ENCODE data around the gene TMTC4.

TMTC4 gene

DNA sequence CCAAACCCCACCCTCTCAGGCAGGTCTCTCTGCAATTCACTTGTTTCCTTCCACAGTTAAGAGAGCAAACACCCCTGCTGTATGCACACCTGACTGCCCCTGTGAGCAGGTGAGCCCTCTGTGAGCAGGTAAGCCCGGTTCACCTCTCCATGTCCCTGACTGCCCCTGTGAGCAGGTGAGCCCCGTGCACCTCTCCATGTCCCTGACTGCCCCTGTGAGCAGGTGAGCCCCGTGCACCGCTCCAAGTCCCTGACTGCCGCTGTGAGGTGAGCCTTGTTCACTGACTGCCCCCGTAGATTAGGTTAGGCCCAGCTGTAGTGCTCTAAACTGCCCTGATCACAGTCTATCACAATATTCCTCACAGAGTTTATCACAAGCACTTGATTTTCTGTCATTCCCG lies 29.2 kb downstream of the TMTC4 start:
- Histone ChIP-seq H3K9me3 (replicated peaks; ENCODE audit: low read length) (no peaks in the 10 kb centered on the region), H3K4me2 (ENCODE audit: low read length) (no peak overlapping the region), H3K4me3 (ENCODE audit: low read length) (no peak overlapping the region), H3K4me1 (ENCODE audit: control insufficient read depth, insufficient read depth, low read length) (no peaks in the 10 kb centered on the region), H3K36me3 (ENCODE audit: insufficient read depth, low read length) (no peaks in the 10 kb centered on the region), H3K9ac (ENCODE audit: low read depth, low read length) (no peak overlapping the region), H3K27me3 (ENCODE audit: control insufficient read depth, insufficient read depth, low read length) (no peaks in the 10 kb centered on the region)

DNA sequence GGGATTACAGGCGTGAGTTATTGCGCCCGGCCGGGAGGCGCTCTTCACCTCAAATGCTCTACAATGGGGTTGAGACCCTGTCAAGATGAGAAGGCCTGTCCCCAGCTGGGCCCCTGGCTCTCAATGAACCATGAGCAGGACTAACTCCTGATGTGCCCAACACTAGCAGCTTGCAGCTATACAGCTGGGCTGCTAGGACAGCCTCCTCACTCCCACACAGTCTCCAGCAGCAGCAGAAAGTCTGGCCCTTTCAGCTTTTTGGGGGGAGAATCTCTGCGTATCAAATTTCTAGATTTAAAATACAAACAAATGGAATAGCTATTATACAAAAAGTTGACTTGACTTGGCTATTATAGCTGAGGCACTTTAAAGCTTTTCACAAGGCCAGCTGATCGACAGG lies 30.2 kb downstream of the TMTC4 start:
- H3K4me1 ChIP-seq (ENCODE audit: control insufficient read depth, insufficient read depth, low read length) = no peaks in the 10 kb centered on the region
- no peak overlapping the region for H3K9ac ChIP-seq (ENCODE audit: low read depth, low read length)
- H3K4me3 ChIP-seq (ENCODE audit: low read length) = no peak overlapping the region
- H3K36me3 ChIP-seq (ENCODE audit: insufficient read depth, low read length) = no peaks in the 10 kb centered on the region
- H3K27me3 ChIP-seq (ENCODE audit: control insufficient read depth, insufficient read depth, low read length) = no peaks in the 10 kb centered on the region
- no peaks in the 10 kb centered on the region for H3K9me3 ChIP-seq (replicated peaks; ENCODE audit: low read length)
- no peak overlapping the region for H3K4me2 ChIP-seq (ENCODE audit: low read length)

DNA sequence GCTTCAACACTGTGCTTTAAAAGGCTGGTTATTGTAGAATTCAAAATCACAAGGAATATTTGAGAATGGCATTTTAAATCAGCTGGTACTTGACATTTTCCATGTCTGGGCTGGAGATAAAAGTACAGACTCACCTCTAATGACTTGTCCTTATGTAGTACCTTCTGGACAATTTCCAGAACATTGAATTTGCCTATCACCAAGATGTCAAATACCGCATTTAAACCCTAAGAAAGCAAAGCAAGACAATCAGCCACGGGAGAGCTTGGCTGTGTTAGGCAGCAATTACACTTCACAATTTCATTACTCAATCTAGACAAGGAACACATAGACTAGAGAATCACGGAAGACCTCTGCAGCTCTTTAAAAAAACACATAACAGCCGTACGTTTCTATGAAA lies 36.8 kb downstream of the TMTC4 start:
- Histone ChIP-seq H3K36me3 (ENCODE audit: insufficient read depth, low read length) (peaks cover 4% of the 10 kb centered on the region), H3K9me3 (replicated peaks; ENCODE audit: low read length) (no peaks in the 10 kb centered on the region), H3K4me3 (ENCODE audit: low read length) (no peak overlapping the region), H3K27me3 (ENCODE audit: control insufficient read depth, insufficient read depth, low read length) (no peaks in the 10 kb centered on the region), H3K4me2 (ENCODE audit: low read length) (no peak overlapping the region), H3K4me1 (ENCODE audit: control insufficient read depth, insufficient read depth, low read length) (no peaks in the 10 kb centered on the region), H3K9ac (ENCODE audit: low read depth, low read length) (no peak overlapping the region)

DNA sequence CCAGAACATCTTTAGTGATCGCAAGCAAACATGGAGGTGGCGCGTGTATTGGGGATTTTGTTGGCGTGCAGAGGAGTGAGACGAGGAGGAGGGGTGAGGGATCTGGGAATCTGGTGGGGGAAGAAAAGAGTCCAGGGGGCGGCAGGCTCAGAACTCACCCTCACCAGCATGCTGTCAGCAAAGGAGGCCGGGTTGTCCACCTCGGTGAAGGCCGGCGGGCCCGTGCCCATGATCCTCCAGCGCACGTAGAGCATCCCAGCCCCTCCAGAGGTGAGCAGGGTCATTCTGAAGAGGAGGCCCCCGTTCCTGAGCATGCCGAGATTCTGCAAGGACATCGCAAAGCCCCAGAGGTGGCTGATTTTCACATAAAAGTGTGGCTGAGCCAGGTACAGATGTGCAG lies 37.2 kb downstream of the TMTC4 start:
- H3K4me3 ChIP-seq (ENCODE audit: low read length) = no peak overlapping the region
- no peaks in the 10 kb centered on the region for H3K9me3 ChIP-seq (replicated peaks; ENCODE audit: low read length)
- no peak overlapping the region for H3K4me2 ChIP-seq (ENCODE audit: low read length)
- no peak overlapping the region for H3K9ac ChIP-seq (ENCODE audit: low read depth, low read length)
- no peaks in the 10 kb centered on the region for H3K27me3 ChIP-seq (ENCODE audit: control insufficient read depth, insufficient read depth, low read length)
- no peaks in the 10 kb centered on the region for H3K4me1 ChIP-seq (ENCODE audit: control insufficient read depth, insufficient read depth, low read length)
- peaks cover 4% of the 10 kb centered on the region for H3K36me3 ChIP-seq (ENCODE audit: insufficient read depth, low read length)

DNA sequence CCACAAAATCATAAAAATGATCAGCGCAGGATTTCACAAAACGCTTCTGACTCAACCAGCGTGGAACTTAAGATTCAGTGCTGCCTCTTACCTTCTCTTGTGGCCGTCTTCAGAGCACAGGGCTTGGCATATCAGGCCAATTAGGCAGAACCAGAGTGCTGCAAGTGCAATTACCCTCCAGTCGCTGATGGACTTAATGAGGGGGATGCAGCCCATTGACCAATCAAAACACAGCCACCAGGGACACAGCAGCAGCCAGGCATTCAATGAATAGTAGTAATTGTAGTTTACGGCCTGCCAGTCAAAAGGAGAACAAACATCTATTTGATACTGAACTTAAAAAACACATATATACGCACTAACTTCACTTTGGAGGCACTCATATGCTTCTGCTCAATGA lies 38.2 kb downstream of the TMTC4 start:
- H3K27me3 ChIP-seq (ENCODE audit: control insufficient read depth, insufficient read depth, low read length) = no peaks in the 10 kb centered on the region
- no peaks in the 10 kb centered on the region for H3K4me1 ChIP-seq (ENCODE audit: control insufficient read depth, insufficient read depth, low read length)
- no peak overlapping the region for H3K9ac ChIP-seq (ENCODE audit: low read depth, low read length)
- H3K4me3 ChIP-seq (ENCODE audit: low read length) = no peak overlapping the region
- H3K4me2 ChIP-seq (ENCODE audit: low read length) = no peak overlapping the region
- H3K36me3 ChIP-seq (ENCODE audit: insufficient read depth, low read length) = peaks cover 4% of the 10 kb centered on the region
- no peaks in the 10 kb centered on the region for H3K9me3 ChIP-seq (replicated peaks; ENCODE audit: low read length)

DNA sequence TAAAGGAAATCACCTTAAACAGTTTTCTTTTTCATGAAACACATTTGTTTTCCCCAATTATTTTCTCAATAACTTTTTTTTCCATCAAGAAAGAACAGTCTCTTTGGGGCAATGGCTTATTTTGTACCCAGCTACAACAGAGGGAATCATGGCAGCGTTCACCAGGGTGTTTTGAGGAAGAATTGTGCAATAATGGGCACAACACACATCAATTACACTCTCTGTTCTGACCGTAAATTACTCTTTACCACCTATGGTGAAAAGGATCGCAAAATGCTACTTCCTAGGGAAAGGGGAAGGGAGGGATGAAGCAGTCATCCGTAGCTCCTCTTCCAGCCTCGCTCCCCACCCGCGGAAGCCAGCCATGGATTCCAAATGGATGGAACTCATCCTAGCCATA lies 38.6 kb downstream of the TMTC4 start:
- H3K4me1 ChIP-seq (ENCODE audit: control insufficient read depth, insufficient read depth, low read length) = no peaks in the 10 kb centered on the region
- H3K4me3 ChIP-seq (ENCODE audit: low read length) = no peak overlapping the region
- H3K36me3 ChIP-seq (ENCODE audit: insufficient read depth, low read length) = peaks cover 4% of the 10 kb centered on the region
- H3K4me2 ChIP-seq (ENCODE audit: low read length) = no peak overlapping the region
- H3K9ac ChIP-seq (ENCODE audit: low read depth, low read length) = no peak overlapping the region
- no peaks in the 10 kb centered on the region for H3K27me3 ChIP-seq (ENCODE audit: control insufficient read depth, insufficient read depth, low read length)
- no peaks in the 10 kb centered on the region for H3K9me3 ChIP-seq (replicated peaks; ENCODE audit: low read length)

- Histone ChIP-seq H3K27me3 (ENCODE audit: control insufficient read depth, insufficient read depth, low read length) (no peaks in the 10 kb centered on the region), H3K9me3 (replicated peaks; ENCODE audit: low read length) (no peaks in the 10 kb centered on the region), H3K4me2 (ENCODE audit: low read length) (no peak overlapping the region), H3K9ac (ENCODE audit: low read depth, low read length) (no peak overlapping the region), H3K4me3 (ENCODE audit: low read length) (no peak overlapping the region), H3K36me3 (ENCODE audit: insufficient read depth, low read length) (peaks cover 4% of the 10 kb centered on the region), H3K4me1 (ENCODE audit: control insufficient read depth, insufficient read depth, low read length) (no peaks in the 10 kb centered on the region)
These were observed 39.9 kb downstream of the TMTC4 start for GRCh38 chr13:100634696-100635095.

- no peaks in the 10 kb centered on the region for H3K27me3 ChIP-seq (ENCODE audit: control insufficient read depth, insufficient read depth, low read length)
- no peak overlapping the region for H3K4me2 ChIP-seq (ENCODE audit: low read length)
- no peak overlapping the region for H3K9ac ChIP-seq (ENCODE audit: low read depth, low read length)
- H3K9me3 ChIP-seq (replicated peaks; ENCODE audit: low read length) = no peaks in the 10 kb centered on the region
- H3K36me3 ChIP-seq (ENCODE audit: insufficient read depth, low read length) = peaks cover 4% of the 10 kb centered on the region
- H3K4me3 ChIP-seq (ENCODE audit: low read length) = no peak overlapping the region
- no peaks in the 10 kb centered on the region for H3K4me1 ChIP-seq (ENCODE audit: control insufficient read depth, insufficient read depth, low read length)
These were observed 41.1 kb downstream of the TMTC4 start for GRCh38 chr13:100633461-100633860.

DNA sequence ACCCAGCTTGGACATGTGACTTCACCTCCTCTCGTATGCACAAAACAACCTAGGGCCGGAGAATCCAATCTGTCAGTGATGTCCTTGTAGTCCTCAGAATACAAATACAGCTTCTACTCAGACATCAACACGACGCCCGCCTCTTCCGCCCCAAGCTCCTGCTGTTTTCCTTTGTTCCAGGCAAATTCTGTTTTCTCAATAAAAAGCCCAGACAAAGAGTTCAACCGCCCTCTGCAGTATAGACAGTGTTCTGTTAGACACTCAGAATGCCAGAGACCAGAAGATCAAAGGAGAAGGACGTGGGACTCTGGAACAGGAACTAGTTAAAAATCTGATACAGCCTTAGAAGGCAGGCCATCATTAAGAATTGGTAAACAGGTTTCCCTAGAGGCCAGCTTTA lies 44.0 kb downstream of the TMTC4 start:
- Histone ChIP-seq H3K4me1 (ENCODE audit: control insufficient read depth, insufficient read depth, low read length) (no peaks in the 10 kb centered on the region), H3K9me3 (replicated peaks; ENCODE audit: low read length) (no peaks in the 10 kb centered on the region), H3K36me3 (ENCODE audit: insufficient read depth, low read length) (no peaks in the 10 kb centered on the region), H3K9ac (ENCODE audit: low read depth, low read length) (no peak overlapping the region), H3K27me3 (ENCODE audit: control insufficient read depth, insufficient read depth, low read length) (no peaks in the 10 kb centered on the region), H3K4me2 (ENCODE audit: low read length) (no peak overlapping the region), H3K4me3 (ENCODE audit: low read length) (no peak overlapping the region)

DNA sequence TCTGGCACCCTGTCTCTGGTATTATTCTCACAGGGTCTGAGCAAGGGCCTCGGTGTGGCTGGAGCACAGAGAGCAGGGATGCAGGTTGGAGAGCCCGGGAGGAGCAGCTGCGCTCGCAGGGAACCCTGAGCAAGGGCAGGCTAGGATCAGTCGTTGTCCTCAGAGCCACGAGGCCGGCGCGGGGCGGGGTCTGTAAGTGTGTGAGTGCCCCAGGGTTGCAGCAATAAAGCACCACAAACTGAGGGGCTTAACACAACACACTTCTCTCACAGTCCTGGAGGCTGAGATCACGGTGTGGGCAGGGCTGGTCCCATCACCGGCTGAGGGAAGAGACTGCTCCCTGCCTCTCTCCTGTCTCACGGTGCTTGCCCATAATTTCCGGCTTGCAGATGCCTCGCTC lies 47.5 kb downstream of the TMTC4 start:
- no peaks in the 10 kb centered on the region for H3K36me3 ChIP-seq (ENCODE audit: insufficient read depth, low read length)
- H3K27me3 ChIP-seq (ENCODE audit: control insufficient read depth, insufficient read depth, low read length) = no peaks in the 10 kb centered on the region

GRCh38 chr13:100625447-100625846 lies 49.1 kb downstream of the TMTC4 start:
- no peak overlapping the region for H3K4me3 ChIP-seq (ENCODE audit: low read length)
- no peaks in the 10 kb centered on the region for H3K27me3 ChIP-seq (ENCODE audit: control insufficient read depth, insufficient read depth, low read length)
- no peak overlapping the region for H3K4me2 ChIP-seq (ENCODE audit: low read length)
- no peaks in the 10 kb centered on the region for H3K9me3 ChIP-seq (replicated peaks; ENCODE audit: low read length)
- H3K4me1 ChIP-seq (ENCODE audit: control insufficient read depth, insufficient read depth, low read length) = no peaks in the 10 kb centered on the region
- no peaks in the 10 kb centered on the region for H3K36me3 ChIP-seq (ENCODE audit: insufficient read depth, low read length)
- no peak overlapping the region for H3K9ac ChIP-seq (ENCODE audit: low read depth, low read length)

More for the DNA sequence above, 47.5 kb downstream of the TMTC4 start:
- no peak overlapping the region for H3K4me2 ChIP-seq (ENCODE audit: low read length)
- no peak overlapping the region for H3K4me3 ChIP-seq (ENCODE audit: low read length)
- H3K9ac ChIP-seq (ENCODE audit: low read depth, low read length) = no peak overlapping the region
- no peaks in the 10 kb centered on the region for H3K4me1 ChIP-seq (ENCODE audit: control insufficient read depth, insufficient read depth, low read length)
- no peaks in the 10 kb centered on the region for H3K9me3 ChIP-seq (replicated peaks; ENCODE audit: low read length)

- H3K27me3 ChIP-seq (ENCODE audit: control insufficient read depth, insufficient read depth, low read length) = no peaks in the 10 kb centered on the region
- no peak overlapping the region for H3K4me2 ChIP-seq (ENCODE audit: low read length)
- no peaks in the 10 kb centered on the region for H3K36me3 ChIP-seq (ENCODE audit: insufficient read depth, low read length)
- H3K4me1 ChIP-seq (ENCODE audit: control insufficient read depth, insufficient read depth, low read length) = no peaks in the 10 kb centered on the region
- H3K4me3 ChIP-seq (ENCODE audit: low read length) = no peak overlapping the region
- H3K9ac ChIP-seq (ENCODE audit: low read depth, low read length) = no peak overlapping the region
- H3K9me3 ChIP-seq (replicated peaks; ENCODE audit: low read length) = no peaks in the 10 kb centered on the region
These were observed 53.8 kb downstream of the TMTC4 start for GRCh38 chr13:100620792-100621191.
